Measurements from ENCODE around the gene PCYT2. TPM values are rescaled to one million over a fixed set of nuclear protein-coding genes. Genes with fewer than 3 reads are reported as not detected.

PCYT2 gene
- total RNA-seq (2022; extraction: Qiagen RNA extraction), result 13.7 to 17.4 TPM (median 16.1 TPM) in 5 replicates

GRCh38 chr17:81911277-81911961, at the start of gene PCYT2:
PCYT2 (minus strand) TSS chr17:81911399; CDS start chr17:81911355, 44 bp downstream.

GRCh38 chr17:81947189-81947588, 36.0 kb upstream of the PCYT2 start, which contains the start of gene MYADML2:
MYADML2 (minus strand) TSS chr17:81947233; CDS start chr17:81941741, 5,492 bp downstream.

GRCh38 chr17:81927653-81928543, 16.7 kb upstream of the PCYT2 start, which contains the start of gene MAFG:
MAFG (minus strand) TSS chr17:81927735; CDS start chr17:81923185, 4,550 bp downstream.

GRCh38 chr17:81917565-81918332, 6.5 kb upstream of the PCYT2 start, which contains the start of gene SIRT7:
SIRT7 (minus strand) TSS chr17:81918176; CDS start chr17:81918131, 45 bp downstream.

GRCh38 chr17:81902023-81902652, 9.1 kb downstream of the PCYT2 start, which contains the start of gene NPB:
NPB (plus strand) TSS chr17:81902238; CDS start chr17:81902278, 40 bp downstream.

GRCh38 chr17:81870981-81871386, 40.2 kb downstream of the PCYT2 start, which contains the start of gene ARHGDIA:
ARHGDIA (minus strand) TSS chr17:81871337; CDS start chr17:81869930, 1,407 bp downstream.

GRCh38 chr17:81859906-81860755, 51.1 kb downstream of the PCYT2 start, which contains the start of gene P4HB:
P4HB (minus strand) TSS chr17:81860535; CDS start chr17:81860471, 64 bp downstream.

Other genes starting within 250 kb of the PCYT2 start
- gene OXLD1, start 244.8 kb downstream of the PCYT2 start, total RNA-seq (2022; extraction: Qiagen RNA extraction), result 31.2 to 55.4 TPM (median 50.7 TPM) in 5 replicates
- gene CCDC137, start 244.7 kb downstream of the PCYT2 start, total RNA-seq (2022; extraction: Qiagen RNA extraction), result 56.0 to 72.5 TPM (median 62.3 TPM) in 5 replicates
- 40.2 to 45.0 TPM (median 42.3 TPM) in 5 replicates for gene ARL16, start 227.6 kb downstream of the PCYT2 start, total RNA-seq (2022; extraction: Qiagen RNA extraction)
- gene HGS, start 227.4 kb downstream of the PCYT2 start, total RNA-seq (2022; extraction: Qiagen RNA extraction), result 136 to 196 TPM (median 182 TPM) in 5 replicates
- gene MRPL12, start 208.0 kb downstream of the PCYT2 start, total RNA-seq (2022; extraction: Qiagen RNA extraction), result 203 to 295 TPM (median 273 TPM) in 5 replicates
- 25.4 to 45.1 TPM (median 41.3 TPM) in 5 replicates for gene SLC25A10, start 199.1 kb downstream of the PCYT2 start, total RNA-seq (2022; extraction: Qiagen RNA extraction)
- gene GCGR, start 107.2 kb downstream of the PCYT2 start, total RNA-seq (2022; extraction: Qiagen RNA extraction), result 0.08 to 0.56 TPM (median 0.33 TPM) in 5 replicates
- 81.7 to 100 TPM (median 89.2 TPM) in 5 replicates for gene MCRIP1, start 78.1 kb downstream of the PCYT2 start, total RNA-seq (2022; extraction: Qiagen RNA extraction)
- gene PPP1R27, start 76.3 kb downstream of the PCYT2 start, total RNA-seq (2022; extraction: Qiagen RNA extraction), result 0.19 to 0.42 TPM (median 0.27 TPM) in 5 replicates
- 735 to 768 TPM (median 746 TPM) in 5 replicates for gene P4HB, start 50.9 kb downstream of the PCYT2 start, total RNA-seq (2022; extraction: Qiagen RNA extraction)
- 587 to 631 TPM (median 602 TPM) in 5 replicates for gene ARHGDIA, start 40.1 kb downstream of the PCYT2 start, total RNA-seq (2022; extraction: Qiagen RNA extraction)
- gene ALYREF, start 19.8 kb downstream of the PCYT2 start, total RNA-seq (2022; extraction: Qiagen RNA extraction), result 182 to 229 TPM (median 212 TPM) in 5 replicates
- 198 to 216 TPM (median 207 TPM) in 5 replicates for gene ANAPC11, start 19.7 kb downstream of the PCYT2 start, total RNA-seq (2022; extraction: Qiagen RNA extraction)
- 0.34 to 0.63 TPM (median 0.62 TPM) in 5 replicates for gene NPB, start 9.2 kb downstream of the PCYT2 start, total RNA-seq (2022; extraction: Qiagen RNA extraction)
- gene SIRT7, start 6.8 kb upstream of the PCYT2 start, total RNA-seq (2022; extraction: Qiagen RNA extraction), result 27.2 to 42.5 TPM (median 37.4 TPM) in 5 replicates
- 19.5 to 29.0 TPM (median 25.9 TPM) in 5 replicates for gene MAFG, start 16.3 kb upstream of the PCYT2 start, total RNA-seq (2022; extraction: Qiagen RNA extraction)
- gene PYCR1, start 25.9 kb upstream of the PCYT2 start, total RNA-seq (2022; extraction: Qiagen RNA extraction), result 59.9 to 84.2 TPM (median 83.7 TPM) in 5 replicates
- gene MYADML2, start 35.8 kb upstream of the PCYT2 start, total RNA-seq (2022; extraction: Qiagen RNA extraction), result not detected in 5 replicates
- gene NOTUM, start 49.8 kb upstream of the PCYT2 start, total RNA-seq (2022; extraction: Qiagen RNA extraction), result 0.20 to 0.44 TPM (median 0.31 TPM) in 5 replicates
- gene ASPSCR1, start 66.2 kb upstream of the PCYT2 start, total RNA-seq (2022; extraction: Qiagen RNA extraction), result 17.1 to 25.9 TPM (median 24.4 TPM) in 5 replicates
- gene CENPX, start 111.5 kb upstream of the PCYT2 start, total RNA-seq (2022; extraction: Qiagen RNA extraction), result 145 to 169 TPM (median 152 TPM) in 5 replicates
- 6.6 to 14.0 TPM (median 12.5 TPM) in 5 replicates for gene LRRC45, start 111.9 kb upstream of the PCYT2 start, total RNA-seq (2022; extraction: Qiagen RNA extraction)
- 26.3 to 41.3 TPM (median 39.9 TPM) in 5 replicates for gene RAC3, start 120.3 kb upstream of the PCYT2 start, total RNA-seq (2022; extraction: Qiagen RNA extraction)
- gene DCXR, start 126.3 kb upstream of the PCYT2 start, total RNA-seq (2022; extraction: Qiagen RNA extraction), result 67.6 to 94.3 TPM (median 88.7 TPM) in 5 replicates
- 16.9 to 23.8 TPM (median 22.2 TPM) in 5 replicates for gene RFNG, start 140.4 kb upstream of the PCYT2 start, total RNA-seq (2022; extraction: Qiagen RNA extraction)
- gene GPS1, start 140.5 kb upstream of the PCYT2 start, total RNA-seq (2022; extraction: Qiagen RNA extraction), result 98.9 to 142 TPM (median 133 TPM) in 5 replicates
- 71.1 to 133 TPM (median 117 TPM) in 5 replicates for gene DUS1L, start 154.4 kb upstream of the PCYT2 start, total RNA-seq (2022; extraction: Qiagen RNA extraction)
- gene FASN, start 186.8 kb upstream of the PCYT2 start, total RNA-seq (2022; extraction: Qiagen RNA extraction), result 86.5 to 156 TPM (median 150 TPM) in 5 replicates

Data from A549 treated with dexamethasone at 1 μM for 4 hours (cell line).